Measurements from ENCODE around the gene CPNE1. TPM values are rescaled to one million over a fixed set of nuclear protein-coding genes. Genes with fewer than 3 reads are reported as not detected.

CPNE1 gene
- total and polyA plus RNA-seq, 10 of the 15 experiments (the other 5 are each of a cell fraction or from before 2014, with no cell fraction given) = 84.9 to 209 (median 146) TPM

GRCh38 chr20:35576816-35577215, 87.9 kb downstream of the CPNE1 start:
- ChIA-PET POLR2A (no interaction called here), CTCF (interaction anchor here (0.6 to 1.7 kb wide), 2 partner anchors 35 to 40 kb away, joined by 3 read pairs; no protein-coding TSS in a partner anchor), RAD21 (ENCODE audit: unreplicated experiment) (no interaction called here), SMC1A (ENCODE audit: uncharacterized antibody, unreplicated experiment) (no interaction called here)
- Histone ChIP-seq H3K27ac (ENCODE audit: control insufficient read depth, insufficient read depth) (no peak overlapping the region), H3K4me3 (no peak overlapping the region), H4K20me1 (ENCODE audit: control insufficient read depth, insufficient read depth) (no peaks in the 10 kb centered on the region), H3K27me3 (replicated peaks in 1 of 2; ENCODE audit: control insufficient read depth in 2 of 2, insufficient read depth in 2 of 2, low read length in 1 of 2) (no peaks in the 10 kb centered on the region), H3K9ac (ENCODE audit: control insufficient read depth, insufficient read depth, low read length) (no peak overlapping the region), H3K9me3 (replicated peaks; ENCODE audit: control insufficient read depth, insufficient read depth, low read length) (peaks cover 2% of the 10 kb centered on the region; the same call in 1 of the 3 replicates), H3K4me2 (ENCODE audit: control insufficient read depth, insufficient read depth) (no peak overlapping the region), H3K4me1 (ENCODE audit: control insufficient read depth, insufficient read depth, low read length) (no peaks in the 10 kb centered on the region), H3K79me2 (ENCODE audit: control insufficient read depth, insufficient read depth, low read length) (no peaks in the 10 kb centered on the region), H2AFZ (ENCODE audit: control insufficient read depth, low read depth, low read length) (no peak overlapping the region), H3K36me3 (ENCODE audit: control insufficient read depth in 2 of 2, insufficient read depth in 2 of 2, low read length in 1 of 2) (no peaks in the 10 kb centered on the region)
- DNase-seq (ENCODE audit: low read depth, low spot score) = no peak
- in situ Hi-C loops (cut with MboI) = no loop called here
- ATAC-seq = no peak
- intact Hi-C loops (cut with micrococcal nuclease; ENCODE audit: unreplicated experiment) = no loop called here
- TF ChIP-seq LARP7 (IDR thresholded peaks at IDR 0.05) (no peak), SUPT20H (IDR thresholded peaks at IDR 0.05; ENCODE audit: borderline replicate concordance, control insufficient read depth, low read depth, low read length) (no peak), NR2C1 (IDR thresholded peaks at IDR 0.05) (no peak), MYB (IDR thresholded peaks at IDR 0.05; ENCODE audit: borderline replicate concordance, low read depth, low read length) (no peak), SP1 (IDR thresholded peaks at IDR 0.05; ENCODE audit: low read depth, low read length) (no peak), SMARCA5 (IDR thresholded peaks at IDR 0.05) (no peak), POLR2A (IDR thresholded peaks at IDR 0.05; ENCODE audit: low read depth, low read length) (no peak), CHD2 (IDR thresholded peaks at IDR 0.05; ENCODE audit: borderline replicate concordance, low read depth, low read length) (no peak), TAF1 (IDR thresholded peaks at IDR 0.05; ENCODE audit: borderline replicate concordance, low read depth, low read length) (no peak)
- 4% methylated on average over 3 of the region's 3 CpGs for WGBS (ENCODE audit: insufficient coverage, insufficient replicate concordance, low lambda C conversion rate, missing lambda C conversion rate)
- BruUV-seq (replicated peaks) = no TSS peak
- FAIRE-seq = no peak

Small RNAs within 50 kb of the gene (small RNA-seq; reads per million reads assigned to genes)
- gene RNU6-759P = not detected
- not detected for gene RPL37P1

Other genes starting within 250 kb of the CPNE1 start
Only the 7 nearest of the 10 such genes appear.
- 119 and 121 TPM in 2 replicates for gene ERGIC3, start 122.8 kb downstream of the CPNE1 start, total RNA-seq (2014; rRNA removed)
- 114 and 116 TPM in 2 replicates for gene ERGIC3, start 122.8 kb downstream of the CPNE1 start, total RNA-seq (2014; rRNA removed; fragmentation: Illumina TruSeq; extraction: Trizol)
- 142 and 149 TPM in 2 replicates for gene ERGIC3, start 122.8 kb downstream of the CPNE1 start, total RNA-seq (2021)
- 132 and 210 TPM in 2 replicates for gene ERGIC3, start 122.8 kb downstream of the CPNE1 start, polyA plus RNA-seq (2011; rRNA removed)
- gene ERGIC3, start 122.8 kb downstream of the CPNE1 start, polyA plus RNA-seq (2014; fragmentation: Illumina TruSeq; extraction: Trizol) = 143 and 148 TPM in 2 replicates
- 100 to 1,000 TPM; 159 to 205 TPM for gene ERGIC3, start 122.8 kb downstream of the CPNE1 start, polyA plus RNA-seq (2014; fragmentation: Nextera tagmentation; extraction: Ambion mirVana)
- gene ERGIC3, start 122.8 kb downstream of the CPNE1 start, polyA plus RNA-seq (2014; rRNA removed) = 129 and 130 TPM in 2 replicates
- gene ERGIC3, start 122.8 kb downstream of the CPNE1 start, polyA plus RNA-seq (2016; fragmentation: Nextera tagmentation; extraction: Ambion mirVana) = 100 to 1,000 TPM in 1 of 2 experiments, 10 to 100 TPM in 1; 90.4 to 101 TPM
- gene SPAG4, start 49.1 kb downstream of the CPNE1 start, total RNA-seq (2014; rRNA removed) = 3.1 and 3.5 TPM in 2 replicates
- 2.0 and 2.1 TPM in 2 replicates for gene SPAG4, start 49.1 kb downstream of the CPNE1 start, total RNA-seq (2014; rRNA removed; fragmentation: Illumina TruSeq; extraction: Trizol)
- gene SPAG4, start 49.1 kb downstream of the CPNE1 start, total RNA-seq (2021) = 4.1 and 5.5 TPM in 2 replicates
- gene SPAG4, start 49.1 kb downstream of the CPNE1 start, polyA plus RNA-seq (2011; rRNA removed) = 7.4 and 12.5 TPM in 2 replicates
- 0.27 and 0.90 TPM in 2 replicates for gene SPAG4, start 49.1 kb downstream of the CPNE1 start, polyA plus RNA-seq (2014; fragmentation: Illumina TruSeq; extraction: Trizol)
- gene SPAG4, start 49.1 kb downstream of the CPNE1 start, polyA plus RNA-seq (2014; fragmentation: Nextera tagmentation; extraction: Ambion mirVana) = 1 to 10 TPM; 1.6 to 2.4 TPM
- gene SPAG4, start 49.1 kb downstream of the CPNE1 start, polyA plus RNA-seq (2014; rRNA removed) = 2.4 and 3.7 TPM in 2 replicates
- gene SPAG4, start 49.1 kb downstream of the CPNE1 start, polyA plus RNA-seq (2016; fragmentation: Nextera tagmentation; extraction: Ambion mirVana) = 1 to 10 TPM; 1.6 to 3.5 TPM
- gene RBM12, start within 50 bp of the CPNE1 start, total RNA-seq (2014; rRNA removed) = 42.4 and 51.4 TPM in 2 replicates
- 61.5 and 68.4 TPM in 2 replicates for gene RBM12, start within 50 bp of the CPNE1 start, total RNA-seq (2014; rRNA removed; fragmentation: Illumina TruSeq; extraction: Trizol)
- 119 and 126 TPM in 2 replicates for gene RBM12, start within 50 bp of the CPNE1 start, total RNA-seq (2021)
- gene RBM12, start within 50 bp of the CPNE1 start, polyA plus RNA-seq (2011; rRNA removed) = 142 and 153 TPM in 2 replicates
- 136 and 144 TPM in 2 replicates for gene RBM12, start within 50 bp of the CPNE1 start, polyA plus RNA-seq (2014; fragmentation: Illumina TruSeq; extraction: Trizol)
- 10 to 100 TPM in 1 of 2 experiments, 1 to 10 TPM in 1; 4.7 to 11.4 TPM for gene RBM12, start within 50 bp of the CPNE1 start, polyA plus RNA-seq (2014; fragmentation: Nextera tagmentation; extraction: Ambion mirVana)
- 61.5 and 70.9 TPM in 2 replicates for gene RBM12, start within 50 bp of the CPNE1 start, polyA plus RNA-seq (2014; rRNA removed)
- gene RBM12, start within 50 bp of the CPNE1 start, polyA plus RNA-seq (2016; fragmentation: Nextera tagmentation; extraction: Ambion mirVana) = 10 to 100 TPM; 46.6 to 48.6 TPM
- gene NFS1, start 34.5 kb upstream of the CPNE1 start, total RNA-seq (2014; rRNA removed) = 36.9 and 46.6 TPM in 2 replicates
- 26.9 and 28.2 TPM in 2 replicates for gene NFS1, start 34.5 kb upstream of the CPNE1 start, total RNA-seq (2014; rRNA removed; fragmentation: Illumina TruSeq; extraction: Trizol)
- gene NFS1, start 34.5 kb upstream of the CPNE1 start, total RNA-seq (2021) = 40.2 and 41.0 TPM in 2 replicates
- gene NFS1, start 34.5 kb upstream of the CPNE1 start, polyA plus RNA-seq (2011; rRNA removed) = 55.3 and 62.9 TPM in 2 replicates
- gene NFS1, start 34.5 kb upstream of the CPNE1 start, polyA plus RNA-seq (2014; fragmentation: Illumina TruSeq; extraction: Trizol) = 32.3 and 34.4 TPM in 2 replicates
- 10 to 100 TPM in 1 of 2 experiments, 1 to 10 TPM in 1; 9.2 to 17.8 TPM for gene NFS1, start 34.5 kb upstream of the CPNE1 start, polyA plus RNA-seq (2014; fragmentation: Nextera tagmentation; extraction: Ambion mirVana)
- gene NFS1, start 34.5 kb upstream of the CPNE1 start, polyA plus RNA-seq (2014; rRNA removed) = 69.2 and 74.1 TPM in 2 replicates
- gene NFS1, start 34.5 kb upstream of the CPNE1 start, polyA plus RNA-seq (2016; fragmentation: Nextera tagmentation; extraction: Ambion mirVana) = 10 to 100 TPM; 41.1 to 45.0 TPM
- gene ROMO1, start 34.5 kb upstream of the CPNE1 start, total RNA-seq (2014; rRNA removed) = 319 and 354 TPM in 2 replicates
- gene ROMO1, start 34.5 kb upstream of the CPNE1 start, total RNA-seq (2014; rRNA removed; fragmentation: Illumina TruSeq; extraction: Trizol) = 50.9 and 66.5 TPM in 2 replicates
- 154 and 161 TPM in 2 replicates for gene ROMO1, start 34.5 kb upstream of the CPNE1 start, total RNA-seq (2021)
- gene ROMO1, start 34.5 kb upstream of the CPNE1 start, polyA plus RNA-seq (2011; rRNA removed) = 50.2 and 103 TPM in 2 replicates
- gene ROMO1, start 34.5 kb upstream of the CPNE1 start, polyA plus RNA-seq (2014; fragmentation: Illumina TruSeq; extraction: Trizol) = 3.7 and 23.2 TPM in 2 replicates
- 100 to 1,000 TPM; 565 to 631 TPM for gene ROMO1, start 34.5 kb upstream of the CPNE1 start, polyA plus RNA-seq (2014; fragmentation: Nextera tagmentation; extraction: Ambion mirVana)
- 349 and 538 TPM in 2 replicates for gene ROMO1, start 34.5 kb upstream of the CPNE1 start, polyA plus RNA-seq (2014; rRNA removed)
- gene ROMO1, start 34.5 kb upstream of the CPNE1 start, polyA plus RNA-seq (2016; fragmentation: Nextera tagmentation; extraction: Ambion mirVana) = 100 to 1,000 TPM; 502 to 547 TPM
- gene RBM39, start 77.4 kb upstream of the CPNE1 start, total RNA-seq (2014; rRNA removed) = 261 and 305 TPM in 2 replicates
- gene RBM39, start 77.4 kb upstream of the CPNE1 start, total RNA-seq (2014; rRNA removed; fragmentation: Illumina TruSeq; extraction: Trizol) = 280 and 283 TPM in 2 replicates
- 188 and 216 TPM in 2 replicates for gene RBM39, start 77.4 kb upstream of the CPNE1 start, total RNA-seq (2021)
- 248 and 261 TPM in 2 replicates for gene RBM39, start 77.4 kb upstream of the CPNE1 start, polyA plus RNA-seq (2011; rRNA removed)
- gene RBM39, start 77.4 kb upstream of the CPNE1 start, polyA plus RNA-seq (2014; fragmentation: Illumina TruSeq; extraction: Trizol) = 205 and 235 TPM in 2 replicates
- gene RBM39, start 77.4 kb upstream of the CPNE1 start, polyA plus RNA-seq (2014; fragmentation: Nextera tagmentation; extraction: Ambion mirVana) = 100 to 1,000 TPM; 135 to 150 TPM
- gene RBM39, start 77.4 kb upstream of the CPNE1 start, polyA plus RNA-seq (2014; rRNA removed) = 163 and 180 TPM in 2 replicates
- 100 to 1,000 TPM; 219 to 232 TPM for gene RBM39, start 77.4 kb upstream of the CPNE1 start, polyA plus RNA-seq (2016; fragmentation: Nextera tagmentation; extraction: Ambion mirVana)
- 35.5 and 44.0 TPM in 2 replicates for gene PHF20, start 107.1 kb upstream of the CPNE1 start, total RNA-seq (2014; rRNA removed)
- gene PHF20, start 107.1 kb upstream of the CPNE1 start, total RNA-seq (2014; rRNA removed; fragmentation: Illumina TruSeq; extraction: Trizol) = 45.0 and 45.1 TPM in 2 replicates
- gene PHF20, start 107.1 kb upstream of the CPNE1 start, total RNA-seq (2021) = 41.7 and 49.0 TPM in 2 replicates
- 31.6 and 43.4 TPM in 2 replicates for gene PHF20, start 107.1 kb upstream of the CPNE1 start, polyA plus RNA-seq (2011; rRNA removed)
- 48.5 and 52.0 TPM in 2 replicates for gene PHF20, start 107.1 kb upstream of the CPNE1 start, polyA plus RNA-seq (2014; fragmentation: Illumina TruSeq; extraction: Trizol)
- gene PHF20, start 107.1 kb upstream of the CPNE1 start, polyA plus RNA-seq (2014; fragmentation: Nextera tagmentation; extraction: Ambion mirVana) = 10 to 100 TPM; 90.7 to 91.2 TPM
- gene PHF20, start 107.1 kb upstream of the CPNE1 start, polyA plus RNA-seq (2014; rRNA removed) = 44.9 TPM in 2 replicates
- gene PHF20, start 107.1 kb upstream of the CPNE1 start, polyA plus RNA-seq (2016; fragmentation: Nextera tagmentation; extraction: Ambion mirVana) = 10 to 100 TPM; 53.1 to 53.5 TPM

All from GM12878 (cell line).